8988T (cell line): Measurements from ENCODE around the gene NUBP1.

Source experiments
- DNase-seq: peaks from one replicate; pipeline ENCODE4 v3.0.0; 2011

Gene NUBP1

DNA sequence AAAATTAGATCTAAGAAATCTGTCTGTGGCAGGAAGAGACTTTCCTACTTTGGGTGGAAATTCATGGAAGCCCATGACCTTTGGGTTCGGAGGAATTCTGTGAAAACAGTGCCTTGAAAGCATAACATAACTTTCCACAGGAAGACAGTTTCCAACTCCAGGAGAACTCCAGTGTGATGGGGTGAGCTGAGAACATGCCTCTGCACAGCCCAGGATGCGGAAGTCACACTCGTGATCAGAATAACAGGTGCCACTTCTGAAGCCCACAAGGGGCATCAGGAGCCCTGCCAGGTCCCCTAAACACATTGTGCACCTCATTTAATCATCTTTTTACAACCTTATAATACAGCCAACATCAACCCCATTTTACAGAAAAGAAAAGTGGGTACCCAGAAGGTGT, 65.2 kb downstream of the NUBP1 start:
- no peak for DNase-seq

DNA sequence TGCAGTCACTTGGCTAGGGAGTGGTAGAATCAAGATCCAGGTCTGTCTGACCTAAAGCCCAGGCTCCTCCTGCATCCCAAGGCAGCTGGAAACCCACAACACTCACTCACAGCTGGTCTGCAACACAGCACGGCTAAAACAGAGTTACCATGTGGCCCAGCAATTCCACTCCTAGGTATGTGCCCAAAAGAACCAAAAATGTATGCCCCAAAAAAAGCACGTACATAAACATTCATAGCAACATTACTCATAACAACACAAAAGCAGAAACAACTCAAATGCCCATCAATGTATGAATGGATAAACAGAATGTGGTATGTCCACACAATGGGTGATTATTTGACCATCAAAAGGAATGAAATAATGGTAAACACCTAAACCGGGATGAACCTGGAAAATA, 66.1 kb downstream of the NUBP1 start:
- no peak for DNase-seq

DNA sequence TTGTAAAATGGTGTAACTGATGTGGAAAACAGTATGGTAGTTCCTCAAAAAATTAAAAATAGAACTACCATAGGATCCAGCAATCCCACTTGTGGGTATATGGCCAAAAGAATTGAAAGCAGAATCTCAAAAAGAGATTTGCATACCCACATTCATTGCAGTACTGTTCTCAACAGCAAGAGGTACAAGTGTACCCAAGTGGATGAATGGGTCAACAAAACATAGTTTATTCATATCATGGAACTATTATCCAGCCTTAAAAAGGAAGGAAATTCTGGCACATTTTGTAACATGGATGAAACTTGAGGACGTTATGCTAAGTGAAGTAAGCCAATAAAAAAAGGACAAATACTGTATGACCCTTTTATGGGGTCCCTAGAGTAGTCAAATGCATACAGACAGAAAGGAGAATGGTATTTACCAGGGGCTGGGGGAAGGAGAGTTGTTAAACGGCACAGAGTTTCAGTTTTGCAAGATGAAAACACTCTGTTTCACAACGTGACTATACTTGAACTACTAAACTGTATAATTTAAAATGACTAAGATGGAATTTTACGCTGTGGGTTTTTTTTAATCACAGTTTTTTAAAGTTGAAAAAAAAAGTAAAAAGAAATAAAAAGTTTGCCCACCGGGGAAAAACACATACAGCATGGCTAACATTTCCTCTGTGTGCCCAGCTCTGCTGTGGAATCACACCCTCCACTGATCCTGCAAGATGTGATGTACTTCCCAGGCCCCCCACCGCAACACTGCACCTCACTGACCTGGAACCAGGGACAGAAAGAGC, 68.9 kb downstream of the NUBP1 start:
- no peak for DNase-seq

DNA sequence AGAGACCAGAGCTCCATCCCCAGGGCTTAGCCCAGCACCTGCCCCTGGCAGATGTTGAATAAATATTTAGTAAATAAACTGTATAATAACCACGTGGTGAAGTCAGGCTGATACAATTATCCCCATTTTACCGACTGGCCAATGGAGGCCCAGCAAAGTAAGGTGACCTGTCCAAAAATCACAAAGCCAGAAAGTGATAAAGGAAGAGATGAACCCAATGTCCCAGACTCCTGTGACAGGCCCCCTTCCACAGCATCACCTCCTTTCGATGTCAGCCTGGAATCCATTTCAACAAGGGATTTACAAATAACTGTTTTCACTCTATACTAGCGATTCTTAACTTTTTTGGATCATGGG, 69.4 kb downstream of the NUBP1 start:
- no peak for DNase-seq

DNA sequence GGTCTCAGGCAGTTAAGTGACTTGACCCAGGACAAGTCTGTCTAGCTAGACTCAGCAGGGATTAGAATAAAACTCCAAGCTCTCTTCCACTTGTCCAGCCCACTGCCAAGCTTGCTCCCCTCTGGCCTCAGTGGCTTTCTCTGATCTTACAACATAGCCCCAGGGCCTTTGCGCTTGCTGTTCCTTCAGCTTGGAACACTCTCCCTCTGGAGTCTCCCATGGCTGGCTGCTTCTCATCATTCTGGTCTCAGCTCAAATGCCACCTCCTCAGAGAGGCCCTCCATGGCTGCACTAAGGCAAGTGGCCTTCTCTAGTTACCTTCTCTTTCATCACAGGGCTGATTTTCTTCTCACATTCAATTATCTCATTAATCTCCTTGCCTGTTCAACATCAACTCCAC, 73.9 kb downstream of the NUBP1 start:
- no peak for DNase-seq

DNA sequence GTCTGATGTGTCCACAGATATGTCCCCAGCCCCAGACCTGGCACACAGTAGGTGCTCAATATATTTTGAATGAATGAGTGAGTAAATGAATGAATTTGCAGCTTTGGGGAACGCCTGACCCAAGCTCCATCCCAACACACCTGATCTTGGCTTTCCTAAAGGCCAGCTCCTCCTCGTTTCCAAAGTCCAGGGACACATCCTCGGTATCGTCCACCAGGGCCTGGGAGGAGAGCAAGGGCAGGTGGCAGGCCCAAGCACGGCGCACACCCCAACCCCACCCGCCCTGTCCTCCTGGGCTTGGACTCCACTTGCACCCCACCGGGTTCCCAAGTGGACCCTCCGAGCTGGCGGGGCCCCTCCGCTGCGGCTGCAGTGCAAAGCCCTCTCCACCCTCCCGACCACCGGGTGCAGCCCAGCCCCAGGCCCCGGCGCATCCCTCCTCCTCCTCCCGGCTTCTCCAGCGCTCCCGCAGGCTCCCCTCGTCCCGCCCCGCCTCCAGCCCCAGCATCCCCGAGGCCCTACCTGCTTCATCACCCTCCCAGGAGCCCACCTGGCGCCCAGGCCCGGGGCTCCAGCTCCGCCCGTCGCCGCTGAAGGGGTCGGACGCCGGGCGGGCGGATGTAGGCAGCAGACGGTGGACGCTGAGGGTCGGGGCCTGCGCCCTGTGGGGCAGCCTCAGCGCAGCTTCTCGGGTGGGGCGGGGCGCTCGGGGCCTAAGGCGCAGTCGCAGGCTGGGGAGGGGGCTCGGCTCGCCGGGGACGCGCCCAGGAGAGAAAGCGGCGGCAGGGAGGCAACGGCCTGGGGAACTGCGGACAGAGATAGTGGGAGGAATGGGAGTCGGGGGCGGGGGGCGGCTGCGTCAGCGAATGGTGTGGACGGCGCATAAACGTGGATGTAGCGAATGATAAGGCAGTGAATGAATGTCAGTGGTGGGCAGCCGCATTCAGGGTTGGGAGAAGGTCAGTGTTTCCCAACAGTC, 74.6 kb downstream of the NUBP1 start, which contains the start of gene TVP23A:
TSS of gene TVP23A (minus strand) at position 832 of the 979 bp plus-strand sequence. CDS start at position 531, 301 bp downstream.
- DNase-seq = no peak
